HEK293 (cell line): ENCODE measurements around the gene AEN.

ENCODE experiments used
- CTCF ChIA-PET: fragments of 350-600 bp; formaldehyde crosslinking; extraction: SDS; loops from one replicate; lab custom pipeline; 2021; ENCODE audit warnings: antibody characterized with exemption; lab: Yijun Ruan, JAX
- POLR2A ChIA-PET: fragments of 300-600 bp; formaldehyde crosslinking; extraction: SDS; loops from one replicate; lab custom pipeline; 2020; ENCODE audit warnings: antibody characterized with exemption, inconsistent platforms; lab: Yijun Ruan, JAX
- H3K27ac ChIP-seq: fragments of 200-500 bp; sonication (Bioruptor generic); 2 replicates; pipeline ENCODE4 v1.5.1; 2014; ENCODE audit warnings: low read depth, low read length, control low read depth, inconsistent platforms; ENCODE audit errors: extremely low read depth
- H3K36me3 ChIP-seq, 2 experiments: fragments of 200-500 bp in 1 of 2; sonication (Bioruptor generic) in 1 of 2; 1 replicate in 1 of 2; 2 replicates in 1 of 2; pipeline ENCODE4 v1.5.1; 2014 to 2017; ENCODE audit warnings: inconsistent platforms in 2 of 2, low read length in 2 of 2; ENCODE audit not compliant: control insufficient read depth in 2 of 2, insufficient read depth in 1 of 2
- H3K4me1 ChIP-seq: fragments of 200-500 bp; sonication (Bioruptor generic); 2 replicates; pipeline ENCODE4 v1.5.1; 2014; ENCODE audit warnings: mild to moderate bottlenecking, low read length, inconsistent platforms; ENCODE audit not compliant: control insufficient read depth, insufficient read depth
- H3K4me3 ChIP-seq: 2 replicates; pipeline ENCODE4 v1.5.1; 2011; ENCODE audit warnings: low read depth, mild to moderate bottlenecking, control low read depth, low read length, moderate library complexity
- H3K9me3 ChIP-seq: fragments of 200-500 bp; sonication (Bioruptor generic); 2 replicates; pipeline ENCODE4 v1.5.1; 2014; ENCODE audit warnings: low read depth, low read length, inconsistent platforms; ENCODE audit not compliant: control insufficient read depth, insufficient read depth
- MZF1 ChIP-seq: fragments of 450-650 bp; formaldehyde crosslinking; IDR thresholded peaks from 2 replicates; pipeline ENCODE4 v1.5.1; 2017; ENCODE audit warnings: missing biosample characterization, missing genetic modification characterization, borderline replicate concordance
- PRDM1 ChIP-seq: fragments of 450-650 bp; formaldehyde crosslinking; IDR thresholded peaks from 2 replicates; pipeline ENCODE4; 2016; ENCODE audit warnings: missing biosample characterization, missing genetic modification characterization
- PRDM4 ChIP-seq: fragments of 450-650 bp; formaldehyde crosslinking; IDR thresholded peaks from 2 replicates; pipeline ENCODE4 v1.5.1; 2017; ENCODE audit warnings: missing biosample characterization, missing genetic modification characterization
- REPIN1 ChIP-seq: fragments of 450-650 bp; formaldehyde crosslinking; IDR thresholded peaks from 2 replicates; pipeline ENCODE4 v1.5.1; 2017; ENCODE audit warnings: missing biosample characterization, missing genetic modification characterization, low read depth
- SALL2 ChIP-seq: fragments of 450-650 bp; formaldehyde crosslinking; IDR thresholded peaks from 2 replicates; pipeline ENCODE4 v1.5.0; 2017; ENCODE audit warnings: missing biosample characterization, mild to moderate bottlenecking, missing genetic modification characterization, borderline replicate concordance
- YY1 ChIP-seq: fragments of 450-650 bp; formaldehyde crosslinking; IDR thresholded peaks from 2 replicates; pipeline ENCODE4 v1.5.1; 2018; ENCODE audit warnings: missing biosample characterization, missing genetic modification characterization
- ZBTB20 ChIP-seq: fragments of 450-650 bp; formaldehyde crosslinking; IDR thresholded peaks from 2 replicates; pipeline ENCODE4 v1.5.1; 2016; ENCODE audit warnings: missing biosample characterization, missing genetic modification characterization
- ZBTB26 ChIP-seq: fragments of 450-650 bp; formaldehyde crosslinking; optimal IDR thresholded peaks from 2 replicates; pipeline ENCODE3; 2016; ENCODE audit warnings: missing biosample characterization, mild to moderate bottlenecking, missing genetic modification characterization
- ZFP37 ChIP-seq: fragments of 450-650 bp; formaldehyde crosslinking; IDR thresholded peaks from 2 replicates; pipeline ENCODE4 v1.5.1; 2016; ENCODE audit warnings: missing biosample characterization, missing genetic modification characterization
- ZNF184 ChIP-seq: fragments of 450-650 bp; IDR thresholded peaks from 2 replicates; pipeline ENCODE4 v1.5.1; 2018; ENCODE audit warnings: missing biosample characterization, mild to moderate bottlenecking, missing genetic modification characterization
- ZNF2 ChIP-seq: fragments of 450-650 bp; formaldehyde crosslinking; IDR thresholded peaks from 2 replicates; pipeline ENCODE4 v1.5.1; 2016; ENCODE audit warnings: missing biosample characterization, missing genetic modification characterization
- ZNF239 ChIP-seq: fragments of 450-650 bp; formaldehyde crosslinking; IDR thresholded peaks from 2 replicates; pipeline ENCODE4 v1.5.1; 2016; ENCODE audit warnings: missing biosample characterization, missing genetic modification characterization
- ZNF266 ChIP-seq: fragments of 450-650 bp; formaldehyde crosslinking; IDR thresholded peaks from 2 replicates; pipeline ENCODE4 v1.5.1; 2016; ENCODE audit warnings: missing biosample characterization, missing genetic modification characterization, low read depth
- ZNF302 ChIP-seq: fragments of 450-650 bp; formaldehyde crosslinking; IDR thresholded peaks from 2 replicates; pipeline ENCODE4 v1.5.1; 2016; ENCODE audit warnings: missing biosample characterization, missing genetic modification characterization, low read depth
- ZNF416 ChIP-seq: fragments of 450-650 bp; formaldehyde crosslinking; IDR thresholded peaks from 2 replicates; pipeline ENCODE4 v1.5.1; 2016; ENCODE audit warnings: missing biosample characterization, missing genetic modification characterization
- ZNF433 ChIP-seq: fragments of 450-650 bp; formaldehyde crosslinking; IDR thresholded peaks from 2 replicates; pipeline ENCODE4 v1.5.1; 2016; ENCODE audit warnings: missing biosample characterization, missing genetic modification characterization, low read depth
- ZNF548 ChIP-seq: fragments of 450-650 bp; formaldehyde crosslinking; IDR thresholded peaks from 2 replicates; pipeline ENCODE4 v1.5.1; 2016; ENCODE audit warnings: missing biosample characterization, missing genetic modification characterization
- ZNF549 ChIP-seq: fragments of 450-650 bp; IDR thresholded peaks from 2 replicates; pipeline ENCODE4 v1.5.1; 2018; ENCODE audit warnings: missing biosample characterization, missing genetic modification characterization, mild to moderate bottlenecking, inconsistent platforms, moderate library complexity
- ZNF624 ChIP-seq: fragments of 450-650 bp; formaldehyde crosslinking; IDR thresholded peaks from 2 replicates; pipeline ENCODE4 v1.5.1; 2017; ENCODE audit warnings: missing biosample characterization, missing genetic modification characterization
- ZNF645 ChIP-seq: fragments of 450-650 bp; formaldehyde crosslinking; IDR thresholded peaks from 2 replicates; pipeline ENCODE4; 2016; ENCODE audit warnings: missing biosample characterization, missing genetic modification characterization
- ZNF660 ChIP-seq: fragments of 450-650 bp; IDR thresholded peaks from 2 replicates; pipeline ENCODE4 v1.5.1; 2018; ENCODE audit warnings: missing biosample characterization, mild to moderate bottlenecking, missing genetic modification characterization
- ZSCAN16 ChIP-seq: fragments of 450-650 bp; formaldehyde crosslinking; IDR thresholded peaks from 2 replicates; pipeline ENCODE4 v1.5.1; 2016; ENCODE audit warnings: missing biosample characterization, missing genetic modification characterization

The AEN gene

DNA sequence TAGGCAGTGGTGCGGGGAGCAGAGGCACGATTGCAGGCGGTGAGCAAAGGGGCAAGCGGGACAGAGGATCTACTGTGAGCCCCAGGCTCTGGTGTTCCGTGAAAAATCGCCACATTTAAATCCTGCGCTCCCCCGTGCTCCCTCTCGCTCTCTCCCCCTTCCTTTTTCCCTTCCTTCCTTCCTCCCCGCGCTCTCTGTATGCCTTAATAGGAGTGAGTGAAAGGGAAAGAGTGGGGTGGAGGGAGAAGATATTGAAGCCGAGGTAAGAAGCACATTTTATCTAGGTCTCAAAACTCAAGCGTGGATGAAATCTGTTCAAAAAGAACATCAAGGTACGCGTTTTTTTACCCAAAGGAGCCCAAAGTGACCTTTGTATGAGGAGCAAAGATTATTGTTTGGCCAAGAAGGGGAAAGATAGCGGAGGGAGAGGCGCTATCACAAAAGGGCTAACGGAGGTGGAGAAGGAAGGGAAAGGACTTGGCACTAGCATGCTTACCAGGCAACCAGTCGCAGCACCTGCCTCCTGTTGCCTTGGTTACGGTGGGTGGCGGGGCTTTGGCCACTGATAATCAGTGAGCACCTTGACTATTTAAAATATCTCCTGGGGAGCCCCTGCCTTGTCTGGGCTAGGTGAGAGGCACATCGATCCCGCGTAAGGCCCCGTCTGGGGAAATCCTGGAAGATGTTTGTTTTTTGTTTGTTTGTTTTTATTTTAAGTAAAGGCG, 14.9 kb upstream of the AEN start:
- TF ChIP-seq MZF1 (tag by site-specific recombination) (no peak), PRDM1 (peak; percentile 52; the same call in 1 of the 2 replicates)
- POLR2A ChIA-PET: interaction anchor here (1.7 kb wide), 1 partner anchor 139 kb away, joined by 6 read pairs; the partner anchor contains the start of genes MRPL46 and MRPS11
- no peak overlapping the region; the same call in 1 of the 2 replicates for H3K4me3 ChIP-seq
- H3K9me3 ChIP-seq: no peaks in the 10 kb centered on the region
- peaks cover 18% of the 10 kb centered on the region for H3K4me1 ChIP-seq
- H3K27ac ChIP-seq: no peak overlapping the region
- CTCF ChIA-PET: interaction anchor here (0.6 kb wide), 1 partner anchor 111 kb away, joined by 3 read pairs; no protein-coding TSS in a partner anchor
- no peaks in the 10 kb centered on the region for H3K36me3 ChIP-seq

- Histone ChIP-seq H3K27ac (no peak overlapping the region), H3K4me3 (no peak overlapping the region), H3K9me3 (no peaks in the 10 kb centered on the region), H3K36me3 (no peaks in the 10 kb centered on the region), H3K4me1 (peaks cover 18% of the 10 kb centered on the region)
- TF ChIP-seq SALL2 (tag by site-specific recombination) (no peak), ZBTB20 (no peak), ZNF660 (tag by site-specific recombination) (no peak), PRDM4 (tag by site-specific recombination) (no peak), ZSCAN16 (tag by site-specific recombination) (no peak), ZNF302 (tag by site-specific recombination) (no peak), ZNF645 (tag by site-specific recombination) (no peak), ZNF239 (tag by site-specific recombination) (no peak), ZBTB26 (no peak), REPIN1 (tag by site-specific recombination) (no peak), ZNF184 (tag by site-specific recombination) (no peak), ZNF548 (tag by site-specific recombination) (no peak), ZNF266 (tag by site-specific recombination) (no peak), ZFP37 (no peak), YY1 (tag by site-specific recombination) (no peak), ZNF433 (tag by site-specific recombination) (no peak), ZNF416 (tag by site-specific recombination) (no peak), ZNF549 (tag by site-specific recombination) (no peak), ZNF2 (tag by site-specific recombination) (no peak), ZNF624 (tag by site-specific recombination) (no peak)
- ChIA-PET POLR2A (no interaction called here), CTCF (interaction anchor here (0.6 to 1.7 kb wide), 5 partner anchors 12 to 131 kb away, joined by 3 to 5 read pairs (median 3); partner anchors contain the start of gene AEN)
These were observed 13.2 kb upstream of the AEN start for GRCh38 chr15:88607951-88608350.
